Colonic mucosa (tissue), 4 donors: ENCODE data around the gene WNT9A. TPM values are rescaled to one million over a fixed set of nuclear protein-coding genes. Genes with fewer than 3 reads are reported as not detected.

ENCODE experiments used
- DNase-seq: peaks from one replicate; pipeline ENCODE4 v3.0.0-alpha.2; 2020
- H3K27ac ChIP-seq: fragments of 200-600 bp; one replicate; pipeline ENCODE4 v1.8.0; 2021
- H3K27me3 ChIP-seq: fragments of 200-600 bp; one replicate; pipeline ENCODE4 v1.8.0; 2021
- H3K36me3 ChIP-seq: fragments of 200-600 bp; one replicate; pipeline ENCODE4 v1.8.0; 2021
- H3K4me1 ChIP-seq: fragments of 200-600 bp; one replicate; pipeline ENCODE4 v1.8.0; 2021; ENCODE audit warnings: mild to moderate bottlenecking
- H3K4me3 ChIP-seq: fragments of 200-600 bp; one replicate; pipeline ENCODE4 v1.8.0; 2021
- H3K9ac ChIP-seq, 2 donors: one replicate each; pipeline ENCODE4 v1.7.0; 2013; ENCODE audit warnings: control low read depth in 2 of 2, low read depth in 2 of 2, low read length in 2 of 2
- H3K9me3 ChIP-seq: fragments of 200-600 bp; one replicate; pipeline ENCODE4 v1.8.0; 2021
- intact Hi-C: fragments of 100-400 bp; cut with DNase I; formaldehyde crosslinking; loops from one replicate; pipeline ENCODE4 v1.14.1; 2022
- total RNA-seq, 2 donors: library from RNA; stranded (reverse); fragmentation: NEBNext Ultra II Directional in 1 of 2; extraction: Animal tissue kit (Norgen Biotek cat#: 25700) in 1 of 2; gene quantifications; one replicate each; pipeline ENCODE4 v1.2.1, GENCODE V29; 2021
- TF ChIP-seq, protein P1 (sequence below): fragments of 200-600 bp; IDR thresholded peaks from one replicate; pipeline ENCODE4 v1.8.0; 2022; ENCODE audit warnings: antibody characterized with exemption, mild to moderate bottlenecking
- donor health status: healthy.
- donor health status: DM: no; HTN: no; CAD: no.
- donor health status: DM: no; HTN: no; CAD: no.

WNT9A gene
- total RNA-seq, 2 donors from 2014 or later = 2.6 to 3.3 TPM

DNA sequence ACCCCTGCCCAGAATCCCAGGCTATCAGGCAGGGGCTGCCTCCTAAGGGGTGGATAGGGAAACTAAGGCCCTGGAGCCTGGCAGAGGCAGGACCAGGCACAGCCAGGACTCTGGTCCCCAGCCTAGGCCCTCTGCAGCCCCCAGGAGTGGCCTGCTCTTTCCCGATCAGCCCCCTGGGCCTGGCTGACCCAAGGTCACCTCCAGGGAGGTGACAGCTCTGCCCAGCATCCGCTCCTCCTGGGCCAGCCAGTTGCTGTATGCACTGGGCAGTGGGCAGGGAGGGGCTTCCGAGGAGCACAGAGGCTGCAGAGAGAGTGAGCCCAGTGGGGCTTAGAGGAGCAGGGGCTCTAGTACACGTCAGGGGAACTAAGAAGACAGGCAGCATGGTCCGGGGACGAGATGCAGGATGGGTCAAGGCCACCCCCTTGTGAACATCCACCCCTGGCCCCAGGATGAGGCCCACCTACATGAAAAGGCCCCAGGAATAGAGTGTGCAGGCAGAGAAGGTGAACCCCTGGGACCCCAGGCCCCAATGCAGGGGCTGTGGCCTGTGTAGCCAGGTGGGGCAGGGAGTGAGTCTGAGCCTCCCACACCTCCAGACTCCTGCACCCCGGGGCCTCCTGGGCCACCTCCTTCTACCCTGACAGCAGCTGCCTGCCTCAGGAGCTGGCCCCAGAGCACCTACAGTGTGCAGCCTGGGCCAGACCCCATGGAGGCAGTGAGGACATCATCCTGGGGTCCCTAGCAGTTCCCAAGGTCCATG, 32.8 kb downstream of the WNT9A start:
- H3K9me3 ChIP-seq = no peaks in the 10 kb centered on the region
- no peaks in the 10 kb centered on the region for H3K36me3 ChIP-seq
- H3K27ac ChIP-seq = no peak overlapping the region
- DNase-seq = no peak
- H3K27me3 ChIP-seq = no peaks in the 10 kb centered on the region
- intact Hi-C loops = no loop called here
- TF ChIP-seq, protein P1, sequence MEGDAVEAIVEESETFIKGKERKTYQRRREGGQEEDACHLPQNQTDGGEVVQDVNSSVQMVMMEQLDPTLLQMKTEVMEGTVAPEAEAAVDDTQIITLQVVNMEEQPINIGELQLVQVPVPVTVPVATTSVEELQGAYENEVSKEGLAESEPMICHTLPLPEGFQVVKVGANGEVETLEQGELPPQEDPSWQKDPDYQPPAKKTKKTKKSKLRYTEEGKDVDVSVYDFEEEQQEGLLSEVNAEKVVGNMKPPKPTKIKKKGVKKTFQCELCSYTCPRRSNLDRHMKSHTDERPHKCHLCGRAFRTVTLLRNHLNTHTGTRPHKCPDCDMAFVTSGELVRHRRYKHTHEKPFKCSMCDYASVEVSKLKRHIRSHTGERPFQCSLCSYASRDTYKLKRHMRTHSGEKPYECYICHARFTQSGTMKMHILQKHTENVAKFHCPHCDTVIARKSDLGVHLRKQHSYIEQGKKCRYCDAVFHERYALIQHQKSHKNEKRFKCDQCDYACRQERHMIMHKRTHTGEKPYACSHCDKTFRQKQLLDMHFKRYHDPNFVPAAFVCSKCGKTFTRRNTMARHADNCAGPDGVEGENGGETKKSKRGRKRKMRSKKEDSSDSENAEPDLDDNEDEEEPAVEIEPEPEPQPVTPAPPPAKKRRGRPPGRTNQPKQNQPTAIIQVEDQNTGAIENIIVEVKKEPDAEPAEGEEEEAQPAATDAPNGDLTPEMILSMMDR = no peak
- H3K9ac ChIP-seq = no peak overlapping the region
- H3K4me3 ChIP-seq = no peak overlapping the region
- H3K4me1 ChIP-seq = no peaks in the 10 kb centered on the region

DNA sequence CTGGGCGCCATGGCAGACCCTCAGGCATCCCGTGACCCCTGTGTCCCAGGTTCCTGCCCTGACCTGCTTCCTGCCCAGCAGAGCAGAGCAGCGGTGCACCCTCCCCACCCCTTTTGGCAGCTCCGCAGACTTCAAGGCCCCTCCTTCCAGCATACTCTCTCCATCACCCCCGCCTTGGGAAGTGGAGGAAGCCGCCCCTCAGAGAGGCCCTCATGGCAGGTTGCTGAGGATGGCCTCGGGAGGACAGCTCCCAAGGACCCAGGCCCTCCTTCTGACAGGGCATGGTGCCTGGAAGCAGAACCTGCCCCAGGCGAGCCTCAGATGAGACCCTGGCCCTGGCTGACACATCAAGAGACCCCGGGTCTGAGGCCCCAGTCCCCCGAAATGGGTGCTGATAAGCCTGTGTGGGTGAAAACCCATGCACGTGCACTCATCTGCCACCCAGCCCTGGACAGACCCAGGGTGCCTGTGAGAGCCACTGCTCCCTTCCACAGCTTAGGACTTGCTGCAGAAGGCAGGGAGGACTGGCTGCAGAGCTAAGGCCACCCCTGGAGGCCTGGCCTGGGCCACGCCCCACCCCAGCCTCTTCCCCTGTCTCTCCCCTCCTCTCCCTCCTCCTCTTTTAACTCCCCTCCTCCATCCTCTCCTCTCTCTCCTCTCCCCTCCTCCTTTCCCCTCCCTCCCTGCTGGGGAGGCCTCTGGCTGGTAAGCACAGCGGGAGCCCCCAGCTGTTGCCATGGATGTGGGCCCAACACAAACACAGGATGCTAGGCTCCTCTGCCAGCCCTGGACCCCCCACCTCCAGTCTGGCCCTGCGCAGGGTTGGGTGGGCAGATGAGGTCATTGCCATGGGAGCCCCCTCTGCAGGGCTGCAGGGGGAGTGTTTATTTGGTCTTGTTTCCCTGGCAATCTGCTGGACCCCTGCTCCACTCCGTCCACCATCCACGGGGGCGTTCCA, 33.7 kb downstream of the WNT9A start:
- Histone ChIP-seq H3K9ac (no peak overlapping the region), H3K27me3 (no peaks in the 10 kb centered on the region), H3K36me3 (no peaks in the 10 kb centered on the region), H3K9me3 (no peaks in the 10 kb centered on the region), H3K27ac (no peak overlapping the region), H3K4me3 (no peak overlapping the region), H3K4me1 (no peaks in the 10 kb centered on the region)
- TF ChIP-seq, protein P1 = no peak
- intact Hi-C loops = no loop called here
- DNase-seq = no peak

DNA sequence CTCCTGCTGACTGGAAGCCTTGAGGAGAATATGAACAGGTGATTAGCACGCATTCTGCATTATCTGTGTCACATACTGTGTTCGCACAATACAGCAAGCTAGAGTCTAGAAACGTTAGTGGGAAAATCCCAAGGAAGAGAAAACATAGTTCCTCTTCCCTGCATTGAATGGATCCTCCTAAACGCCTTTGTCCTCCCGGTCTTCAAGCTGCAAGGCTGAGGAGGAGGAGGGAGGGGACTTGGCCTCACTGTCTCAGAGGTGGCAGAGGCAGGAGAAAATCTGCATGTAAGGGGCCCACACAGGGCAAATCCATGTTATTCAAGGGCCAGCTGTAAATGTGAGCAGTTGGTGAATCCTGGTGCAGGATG, 34.4 kb downstream of the WNT9A start:
- Histone ChIP-seq H3K4me1 (no peaks in the 10 kb centered on the region), H3K27ac (no peak overlapping the region), H3K36me3 (no peaks in the 10 kb centered on the region), H3K9me3 (no peaks in the 10 kb centered on the region), H3K27me3 (no peaks in the 10 kb centered on the region), H3K9ac (no peak overlapping the region), H3K4me3 (no peak overlapping the region)
- intact Hi-C loops = no loop called here
- no peak for DNase-seq
- TF ChIP-seq, protein P1 = no peak

DNA sequence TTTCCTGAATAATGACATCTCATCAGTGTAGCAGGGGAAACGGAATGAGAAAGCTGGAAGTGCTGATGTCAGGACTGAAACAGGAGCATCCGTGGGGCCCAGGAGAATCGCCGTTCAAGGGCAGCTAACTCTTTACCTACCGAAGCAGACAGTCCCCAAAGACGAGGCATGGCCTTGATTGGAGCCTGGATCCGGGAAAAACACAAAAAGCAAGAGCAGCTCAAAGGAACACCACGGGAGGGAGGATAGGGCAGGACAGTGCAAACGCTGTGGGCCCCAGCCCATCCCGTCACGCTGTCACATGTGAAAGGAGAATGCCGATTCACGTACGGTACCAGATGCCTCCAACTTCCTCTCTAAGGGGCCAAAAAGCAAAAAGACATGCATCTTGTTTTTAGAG, 34.9 kb downstream of the WNT9A start:
- H3K4me1 ChIP-seq = no peaks in the 10 kb centered on the region
- no peak overlapping the region for H3K9ac ChIP-seq
- no peaks in the 10 kb centered on the region for H3K36me3 ChIP-seq
- H3K27me3 ChIP-seq = no peaks in the 10 kb centered on the region
- intact Hi-C loops = no loop called here
- TF ChIP-seq, protein P1 = no peak
- no peak for DNase-seq
- H3K9me3 ChIP-seq = no peaks in the 10 kb centered on the region
- no peak overlapping the region for H3K4me3 ChIP-seq
- no peak overlapping the region for H3K27ac ChIP-seq

DNA sequence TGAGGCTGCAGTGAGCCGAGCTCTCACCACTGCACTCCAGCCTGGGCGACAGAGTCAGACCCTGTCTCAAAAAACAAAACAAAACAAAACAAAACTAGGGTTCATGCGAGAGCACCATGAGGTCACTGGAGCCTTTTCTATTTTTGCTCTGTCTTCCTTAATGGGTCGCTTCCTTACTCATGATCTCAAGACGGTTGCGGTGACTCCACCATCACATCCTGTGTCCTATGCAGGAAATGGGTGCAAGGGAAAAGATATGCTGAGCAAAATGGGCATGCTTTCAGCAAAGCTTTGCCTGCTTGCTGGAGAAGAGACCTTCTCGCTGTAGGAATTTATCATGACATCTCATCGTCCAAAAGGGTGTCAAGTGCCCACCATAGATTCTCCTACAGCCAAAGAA, 36.4 kb downstream of the WNT9A start:
- Histone ChIP-seq H3K36me3 (no peaks in the 10 kb centered on the region), H3K27me3 (no peaks in the 10 kb centered on the region), H3K4me1 (no peaks in the 10 kb centered on the region), H3K9ac (no peak overlapping the region), H3K4me3 (no peak overlapping the region), H3K9me3 (no peaks in the 10 kb centered on the region), H3K27ac (no peak overlapping the region)
- TF ChIP-seq, protein P1 = no peak
- intact Hi-C loops = no loop called here
- DNase-seq = no peak
